Liver (tissue), 9 donors: Measurements from ENCODE around the gene OR51B4. TPM values are rescaled to one million over a fixed set of nuclear protein-coding genes. Genes with fewer than 3 reads are reported as not detected.
"Not testable (repeated sequence)": the region's sequence is repeated elsewhere in the genome, so short reads cannot be mapped to it uniquely, and the experiment has no call there.

Experiments used
- DNase-seq: peaks from one replicate; pipeline ENCODE4 v3.0.0-alpha.2; 2017; ENCODE audit warnings: low spot score
- H3K27ac ChIP-seq, 2 donors: one replicate each; pipeline ENCODE4 v1.7.0; 2013; ENCODE audit warnings: inconsistent platforms in 2 of 2, low read length in 2 of 2, control low read depth in 1 of 2, low read depth in 1 of 2, mild to moderate bottlenecking in 1 of 2
- H3K27me3 ChIP-seq, 4 donors: one replicate each; pipeline versions ENCODE4 v1.6.1 to v1.7.0; 2013; ENCODE audit warnings: low read length in 3 of 4, inconsistent platforms in 1 of 4, mild to moderate bottlenecking in 1 of 4, moderate library complexity in 1 of 4; ENCODE audit not compliant: control insufficient read depth in 4 of 4, insufficient read depth in 4 of 4
- H3K36me3 ChIP-seq, 4 donors: one replicate each; pipeline versions ENCODE4 v1.6.1 to v1.7.0; 2013; ENCODE audit warnings: low read length in 3 of 4, mild to moderate bottlenecking in 3 of 4, low read depth in 1 of 4, moderate library complexity in 1 of 4; ENCODE audit not compliant: control insufficient read depth in 4 of 4, insufficient read depth in 3 of 4
- H3K4me1 ChIP-seq, 4 donors: one replicate each; pipeline versions ENCODE4 v1.6.1 to v1.7.0; 2013; ENCODE audit warnings: low read length in 3 of 4, mild to moderate bottlenecking in 3 of 4, moderate library complexity in 1 of 4; ENCODE audit not compliant: control insufficient read depth in 4 of 4, insufficient read depth in 4 of 4
- H3K4me3 ChIP-seq, 3 donors: one replicate each; pipeline versions ENCODE4 v1.6.1 to v1.7.0; 2013; ENCODE audit warnings: low read length in 3 of 3, control low read depth in 1 of 3, low read depth in 1 of 3, mild to moderate bottlenecking in 1 of 3
- H3K9ac ChIP-seq, 2 donors: one replicate each; pipeline ENCODE4 v1.7.0; 2013; ENCODE audit warnings: low read length in 2 of 2, mild to moderate bottlenecking in 2 of 2, moderate library complexity in 2 of 2, control low read depth in 1 of 2, low read depth in 1 of 2
- H3K9me3 ChIP-seq, 4 donors: one replicate each; pipeline versions ENCODE4 v1.6.1 to v1.7.0; 2013; ENCODE audit warnings: low read length in 3 of 4; ENCODE audit not compliant: control insufficient read depth in 4 of 4
- EGR1 ChIP-seq, 2 donors: IDR thresholded peaks; 2 replicates each; pipeline ENCODE4 v1.6.1; 2016 to 2018; ENCODE audit warnings: antibody characterized with exemption in 2 of 2, low read depth in 2 of 2
- FOXA1 ChIP-seq: IDR thresholded peaks from 2 replicates; pipeline ENCODE4 v1.6.1; 2016; ENCODE audit warnings: antibody characterized with exemption
- FOXA2 ChIP-seq: IDR thresholded peaks from 2 replicates; pipeline ENCODE4 v1.6.1; 2016; ENCODE audit warnings: antibody characterized with exemption
- GABPA ChIP-seq, 2 donors: IDR thresholded peaks in 1 of 2; conservative IDR thresholded peaks in 1 of 2; 2 replicates each; pipeline ENCODE4 v1.6.1; 2016; ENCODE audit warnings: antibody characterized with exemption in 2 of 2, mild to moderate bottlenecking in 1 of 2, moderate library complexity in 1 of 2
- HNF4A ChIP-seq, 2 donors: conservative IDR thresholded peaks; 2 replicates each; pipeline ENCODE4 v1.6.1; 2016; ENCODE audit warnings: antibody characterized with exemption in 2 of 2, mild to moderate bottlenecking in 2 of 2
- HNF4G ChIP-seq: IDR thresholded peaks from 2 replicates; pipeline ENCODE4 v1.6.1; 2016; ENCODE audit warnings: antibody characterized with exemption
- JUND ChIP-seq, 2 donors: IDR thresholded peaks; 2 replicates each; pipeline ENCODE4 v1.6.1; 2016; ENCODE audit warnings: antibody characterized with exemption in 2 of 2
- NR2F2 ChIP-seq: IDR thresholded peaks from 2 replicates; pipeline ENCODE4 v1.6.1; 2016; ENCODE audit warnings: antibody characterized with exemption
- SP1 ChIP-seq: IDR thresholded peaks from 2 replicates; pipeline ENCODE4 v1.6.1; 2018; ENCODE audit warnings: antibody characterized with exemption, mild to moderate bottlenecking
- WGBS: extraction: QIAGEN DNeasy Blood & Tissue Kit; methylation state at CpG from one replicate; pipeline ENCODE4 v1.1.7; 2013; 5-methylcytosine and 5-hydroxymethylcytosine counted together
- polyA plus RNA-seq, 2 donors: library from polyadenylated mRNA; stranded (reverse) in 1 of 2; unstranded in 1 of 2; fragments of 200-250 nt in 1 of 2; fragments of >200 nt in 1 of 2; fragmentation: Nextera tagmentation in 1 of 2; extraction: Ambion mirVana in 1 of 2; gene quantifications; one replicate each; pipeline versions ENCODE4 v1.2.1 to v1.2.3, GENCODE V29; 2013 to 2015
- total RNA-seq, 2 donors: library from RNA; depleted of rRNA; stranded (reverse); fragments of >200 nt; gene quantifications; one replicate each; pipeline ENCODE4 v1.2.3, GENCODE V29; 2014
- TF ChIP-seq, protein P1 (sequence below): IDR thresholded peaks from 2 replicates; pipeline ENCODE4 v1.6.1; 2016; ENCODE audit warnings: antibody characterized with exemption
- donor health status: healthy.
- donor health status: healthy.
- donor health status: healthy.
- donor health status: healthy.
- donor health status: healthy.

OR51B4 gene
- total and polyA plus RNA-seq, 4 donors, result not detected

GRCh38 chr11:5257296-5257695 lies 44.5 kb downstream of the OR51B4 start:
- Histone ChIP-seq H3K4me1 (no peaks in the 10 kb centered on the region), H3K9ac (no peak overlapping the region), H3K4me3 (no peak overlapping the region), H3K9me3 (no peaks in the 10 kb centered on the region), H3K27me3 (peaks cover 0 to 4% (median 0%) of the 10 kb centered on the region in 4 donors), H3K27ac (no peak overlapping the region), H3K36me3 (no peaks in the 10 kb centered on the region)
- DNase-seq, result no peak
- TF ChIP-seq SP1 (no peak), GABPA (IDR thresholded peaks at IDR 0.05 in 1 of 2, conservative IDR thresholded peaks at IDR 0.05 in 1 of 2) (no peak), EGR1 (IDR thresholded peaks at IDR 0.05; ENCODE audit: low read depth in 2 of 2) (no peak), HNF4G (no peak), HNF4A (conservative IDR thresholded peaks at IDR 0.05) (no peak), NR2F2 (no peak), FOXA1 (no peak), JUND (IDR thresholded peaks at IDR 0.05) (no peak), FOXA2 (no peak)
- TF ChIP-seq, protein P1, sequence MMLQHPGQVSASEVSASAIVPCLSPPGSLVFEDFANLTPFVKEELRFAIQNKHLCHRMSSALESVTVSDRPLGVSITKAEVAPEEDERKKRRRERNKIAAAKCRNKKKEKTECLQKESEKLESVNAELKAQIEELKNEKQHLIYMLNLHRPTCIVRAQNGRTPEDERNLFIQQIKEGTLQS, result no peak
- WGBS, result 20% methylated on average over 2 of the region's 2 CpGs

DNA sequence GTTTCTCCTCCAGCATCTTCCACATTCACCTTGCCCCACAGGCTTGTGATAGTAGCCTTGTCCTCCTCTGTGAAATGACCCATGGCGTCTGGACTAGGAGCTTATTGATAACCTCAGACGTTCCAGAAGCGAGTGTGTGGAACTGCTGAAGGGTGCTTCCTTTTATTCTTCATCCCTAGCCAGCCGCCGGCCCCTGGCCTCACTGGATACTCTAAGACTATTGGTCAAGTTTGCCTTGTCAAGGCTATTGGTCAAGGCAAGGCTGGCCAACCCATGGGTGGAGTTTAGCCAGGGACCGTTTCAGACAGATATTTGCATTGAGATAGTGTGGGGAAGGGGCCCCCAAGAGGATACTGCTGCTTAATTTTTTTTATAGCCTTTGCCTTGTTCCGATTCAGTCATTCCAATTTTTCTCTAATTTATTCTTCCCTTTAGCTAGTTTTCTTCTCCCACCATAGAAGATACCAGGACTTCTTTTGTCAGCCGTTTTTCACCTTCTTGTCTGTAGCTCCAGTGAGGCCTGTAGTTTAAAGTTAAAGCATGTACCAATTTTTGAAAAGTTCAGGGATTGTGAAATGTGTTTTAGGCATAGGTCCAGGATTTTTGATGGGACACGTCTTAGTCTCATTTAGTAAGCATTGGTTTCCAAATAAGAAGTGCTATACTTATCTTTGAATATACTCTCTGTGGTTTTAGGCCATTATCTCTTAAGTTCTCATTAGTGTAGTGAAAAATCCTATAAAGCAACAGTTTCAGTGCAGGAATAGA lies 46.9 kb downstream of the OR51B4 start, which contains the start of gene HBG2:
TSS of gene HBG2 (minus strand) at position 136 of the 768 bp plus-strand sequence. CDS start at position 83, 53 bp downstream.
- peak; percentile 37 for DNase-seq
- H3K9ac ChIP-seq, H3K27ac ChIP-seq, H3K4me3 ChIP-seq, H3K36me3 ChIP-seq, H3K9me3 ChIP-seq, H3K4me1 ChIP-seq: not testable (repeated sequence)
- peaks cover 0 to 15% (median 0%) of the 10 kb centered on the region in 4 donors for H3K27me3 ChIP-seq
- 56% methylated on average over 4 of the region's 9 CpGs for WGBS

DNA sequence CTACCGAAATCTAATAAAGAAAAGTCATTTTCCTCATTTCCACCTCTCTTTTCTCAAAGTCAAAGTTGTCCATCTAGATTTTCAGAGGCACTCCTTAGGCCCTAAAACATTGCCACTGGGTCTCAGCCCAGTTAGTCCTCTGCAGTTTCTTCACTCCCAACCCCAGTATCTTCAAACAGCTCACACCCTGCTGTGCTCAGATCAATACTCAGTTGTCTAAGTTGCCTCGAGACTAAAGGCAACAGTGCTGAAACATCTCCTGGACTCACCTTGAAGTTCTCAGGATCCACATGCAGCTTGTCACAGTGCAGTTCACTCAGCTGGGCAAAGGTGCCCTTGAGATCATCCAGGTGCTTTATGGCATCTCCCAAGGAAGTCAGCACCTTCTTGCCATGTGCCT lies 47.7 kb downstream of the OR51B4 start:
- 63% methylated on average over 2 of the region's 2 CpGs for WGBS
- H3K27me3 ChIP-seq, result peaks cover 0 to 15% (median 0%) of the 10 kb centered on the region in 4 donors
- not testable (repeated sequence) for DNase-seq, H3K4me1 ChIP-seq, H3K9me3 ChIP-seq, H3K9ac ChIP-seq, H3K4me3 ChIP-seq, H3K27ac ChIP-seq, H3K36me3 ChIP-seq

GRCh38 chr11:5253440-5253839 lies 48.3 kb downstream of the OR51B4 start:
- 70% methylated on average over 5 of the region's 5 CpGs for WGBS
- H3K9me3 ChIP-seq, H3K36me3 ChIP-seq, H3K4me3 ChIP-seq, H3K27ac ChIP-seq, H3K4me1 ChIP-seq, DNase-seq, H3K9ac ChIP-seq: not testable (repeated sequence)
- peaks cover 0 to 15% (median 0%) of the 10 kb centered on the region in 4 donors for H3K27me3 ChIP-seq
